Endothelial cell of umbilical vein (primary cell): ENCODE measurements around the gene ABI2. TPM values are rescaled to one million over a fixed set of nuclear protein-coding genes. Genes with fewer than 3 reads are reported as not detected.
A peak's percentile ranks its signal among the peaks of the same experiment; 100 is the strongest.

ENCODE experiments used
- BruUV-seq: library from RNA; stranded (reverse); fragments of 400-500 nt; replicated peaks from 2 replicates; lab custom pipeline; 2021; lab: Mats Ljungman, UMichigan
- CTCF ChIA-PET: fragments of 300-600, 350-600 bp; sonication (Branson Sonifier 250); formaldehyde crosslinking; loops from one replicate; lab custom pipeline; 2021; ENCODE audit warnings: antibody characterized with exemption, inconsistent platforms; lab: Charles Lee
- POLR2A ChIA-PET: fragments of 300-600, 350-600 bp; sonication (Branson Sonifier 250); formaldehyde crosslinking; loops from one replicate; lab custom pipeline; 2021; ENCODE audit warnings: antibody characterized with exemption, inconsistent platforms; lab: Charles Lee
- DNase-seq: peaks from one replicate; pipeline ENCODE4 v3.0.0-alpha.2; 2011; ENCODE audit warnings: low read depth, low spot score
- FAIRE-seq: peaks from 2 replicates; lab custom pipeline; 2011; peaks lifted over from hg19 to GRCh38; lab: Jason Lieb, UNC
- H2AFZ ChIP-seq: 2 replicates; pipeline ENCODE4 v1.6.0; 2012; ENCODE audit warnings: low read depth, low read length, control low read depth, inconsistent platforms
- H3K27ac ChIP-seq: 2 replicates; pipeline ENCODE4 v1.5.1; 2011; ENCODE audit warnings: low read depth, mild to moderate bottlenecking, control low read depth, low read length, moderate library complexity; ENCODE audit not compliant: insufficient read depth
- H3K27me3 ChIP-seq, 2 experiments: 2 replicates each; pipeline versions ENCODE4 v1.6.0 to v1.6.1; 2011; ENCODE audit warnings: low read length in 2 of 2, mixed read lengths in 1 of 2; ENCODE audit not compliant: control insufficient read depth in 2 of 2, insufficient read depth in 2 of 2
- H3K36me3 ChIP-seq, 2 experiments: 2 replicates in 1 of 2; 3 replicates in 1 of 2; pipeline ENCODE4 v1.5.1; 2011; ENCODE audit warnings: low read length in 2 of 2, mild to moderate bottlenecking in 1 of 2, moderate library complexity in 1 of 2; ENCODE audit not compliant: control insufficient read depth in 2 of 2, insufficient read depth in 2 of 2; ENCODE audit errors: extremely low read depth in 1 of 2
- H3K4me1 ChIP-seq: 3 replicates; pipeline ENCODE4 v1.5.1; 2011; ENCODE audit warnings: mild to moderate bottlenecking, low read length; ENCODE audit not compliant: control insufficient read depth, insufficient read depth; ENCODE audit errors: extremely low read depth
- H3K4me2 ChIP-seq: 2 replicates; pipeline ENCODE4 v1.6.1; 2011; ENCODE audit warnings: low read length, control low read depth, mixed read lengths; ENCODE audit not compliant: insufficient read depth
- H3K4me3 ChIP-seq, 3 experiments: fragments of 200-600 bp in 1 of 3; sonication (generic), shearing (Covaris generic) in 1 of 3; replicated peaks in 1 of 3; 2 replicates each; pipeline ENCODE4 v1.5.1; 2011 to 2016; ENCODE audit warnings: control low read depth in 3 of 3, low read length in 3 of 3, mild to moderate bottlenecking in 2 of 3, inconsistent platforms in 1 of 3, low read depth in 1 of 3, moderate library complexity in 1 of 3; ENCODE audit not compliant: insufficient read depth in 1 of 3
- H3K79me2 ChIP-seq: 2 replicates; pipeline ENCODE4 v1.6.0; 2012; ENCODE audit warnings: low read length, inconsistent platforms; ENCODE audit not compliant: control insufficient read depth, insufficient read depth
- H3K9ac ChIP-seq: replicated peaks from 2 replicates; pipeline ENCODE3; 2011; ENCODE audit warnings: low read length, control low read depth; ENCODE audit not compliant: insufficient read depth; ENCODE audit errors: extremely low read depth
- H3K9me1 ChIP-seq: replicated peaks from 3 replicates; pipeline ENCODE4 v1.6.0; 2011; ENCODE audit warnings: mild to moderate bottlenecking, low read length; ENCODE audit not compliant: control insufficient read depth, insufficient read depth; ENCODE audit errors: extremely low read depth
- H3K9me3 ChIP-seq: replicated peaks from 2 replicates; pipeline ENCODE4 v1.5.1; 2012; ENCODE audit warnings: low read length, inconsistent platforms; ENCODE audit not compliant: control insufficient read depth, insufficient read depth
- H4K20me1 ChIP-seq: replicated peaks from 2 replicates; pipeline ENCODE3; 2011; ENCODE audit warnings: mild to moderate bottlenecking, low read length; ENCODE audit not compliant: control insufficient read depth, insufficient read depth; ENCODE audit errors: extremely low read depth
- EZH2 ChIP-seq: IDR thresholded peaks from 2 replicates; pipeline ENCODE4 v1.6.1; 2012; ENCODE audit warnings: borderline replicate concordance, low read depth, mild to moderate bottlenecking, moderate library complexity, low read length, inconsistent platforms; ENCODE audit not compliant: severe bottlenecking
- FOS ChIP-seq: IDR thresholded peaks from 2 replicates; pipeline ENCODE4 v1.6.1; 2011; ENCODE audit warnings: mild to moderate bottlenecking, low read length, moderate library complexity, borderline replicate concordance; ENCODE audit not compliant: insufficient read depth
- GATA2 ChIP-seq: IDR thresholded peaks from 2 replicates; pipeline ENCODE4 v1.7.0; 2011; ENCODE audit warnings: low read depth, mild to moderate bottlenecking, moderate library complexity, mixed read lengths, low read length; ENCODE audit not compliant: insufficient read length, insufficient read depth
- JUN ChIP-seq: IDR thresholded peaks from 2 replicates; pipeline ENCODE4 v1.6.1; 2011; ENCODE audit warnings: borderline replicate concordance, low read depth; ENCODE audit not compliant: insufficient read length, insufficient read depth
- MAX ChIP-seq: IDR thresholded peaks from 2 replicates; pipeline ENCODE4 v1.6.1; 2011; ENCODE audit not compliant: insufficient read depth, insufficient read length
- MYC ChIP-seq: IDR thresholded peaks from one replicate; pipeline ENCODE4 v1.6.1; 2011; ENCODE audit warnings: mild to moderate bottlenecking, low read depth, low read length
- POLR2A ChIP-seq: IDR thresholded peaks from 2 replicates; pipeline ENCODE4 v1.6.1; 2012; ENCODE audit warnings: low read depth, mild to moderate bottlenecking, control low read depth, low read length
- POLR2AphosphoS5 ChIP-seq: IDR thresholded peaks from 2 replicates; pipeline ENCODE4 v1.6.1; 2012; ENCODE audit warnings: low read depth, mild to moderate bottlenecking, control low read depth, low read length, moderate library complexity; ENCODE audit not compliant: insufficient read depth
- dilution Hi-C: fragments of 300-500 bp; cut with MboI; formaldehyde crosslinking; loops from one replicate; pipeline ENCODE4 v1.15.0; 2019; ENCODE audit warnings: low sequenced_read_pairs; ENCODE audit not compliant: extremely low pct_ligation_motif_present
- intact Hi-C: fragments of 100-400 bp; cut with micrococcal nuclease; formaldehyde crosslinking; loops from one replicate; pipeline ENCODE4 v1.10.0; 2022
- polyA plus RNA-seq, 4 experiments: library from polyadenylated mRNA; depleted of rRNA in 3 of 4; stranded (reverse) in 3 of 4; unstranded in 1 of 4; fragments of >200 nt; gene quantifications; 2 replicates each; pipeline versions ENCODE4 v1.2.1 to v1.2.3, GENCODE V29; 2011 to 2012; ENCODE audit warnings: missing spikeins in 1 of 4
- total RNA-seq: library from RNA; stranded (reverse); gene quantifications from 2 replicates; pipeline ENCODE4 v1.2.3, GENCODE V29; 2021
- TF ChIP-seq, protein P1 (sequence below), 2 donors: IDR thresholded peaks; 1 replicate in 1 of 2; 2 replicates in 1 of 2; pipeline ENCODE4 v1.5.1; 2011; ENCODE audit warnings: low read length in 2 of 2, mild to moderate bottlenecking in 2 of 2, moderate library complexity in 2 of 2, control low read depth in 1 of 2, inconsistent platforms in 1 of 2, low read depth in 1 of 2; ENCODE audit not compliant: insufficient read depth in 1 of 2; ENCODE audit errors: extremely low read depth in 1 of 2

ABI2 gene
- total and polyA plus RNA-seq, 2 donors (not counting 3 experiments of a cell fraction or from before 2014, with no cell fraction given): 35.7 to 61.0 TPM

GRCh38 chr2:203400805-203401585 is 72.8 kb downstream of the ABI2 start:
- ChIA-PET POLR2A (no interaction called here), CTCF (interaction anchor here (1.1 kb wide), 1 partner anchor 414 kb away, joined by 3 read pairs; no protein-coding TSS in a partner anchor)
- no peaks in the 10 kb centered on the region for H3K79me2 ChIP-seq
- H3K9me3 ChIP-seq: no peaks in the 10 kb centered on the region
- H3K9ac ChIP-seq: no peak overlapping the region
- FAIRE-seq (peak; percentile 31), DNase-seq (peak; percentile 41)
- H3K4me1 ChIP-seq: peaks cover 40% of the 10 kb centered on the region
- H3K9me1 ChIP-seq: no peaks in the 10 kb centered on the region
- H4K20me1 ChIP-seq: no peaks in the 10 kb centered on the region
- intact Hi-C loops (loop anchor here (5.0 kb wide), 2 partner anchors 74 to 119 kb away; partner anchors contain the start of gene ABI2), dilution Hi-C loops (no loop called here)
- H3K27me3 ChIP-seq: no peaks in the 10 kb centered on the region
- BruUV-seq: no TSS peak
- H3K36me3 ChIP-seq: no peaks in the 10 kb centered on the region
- TF ChIP-seq, protein P1, sequence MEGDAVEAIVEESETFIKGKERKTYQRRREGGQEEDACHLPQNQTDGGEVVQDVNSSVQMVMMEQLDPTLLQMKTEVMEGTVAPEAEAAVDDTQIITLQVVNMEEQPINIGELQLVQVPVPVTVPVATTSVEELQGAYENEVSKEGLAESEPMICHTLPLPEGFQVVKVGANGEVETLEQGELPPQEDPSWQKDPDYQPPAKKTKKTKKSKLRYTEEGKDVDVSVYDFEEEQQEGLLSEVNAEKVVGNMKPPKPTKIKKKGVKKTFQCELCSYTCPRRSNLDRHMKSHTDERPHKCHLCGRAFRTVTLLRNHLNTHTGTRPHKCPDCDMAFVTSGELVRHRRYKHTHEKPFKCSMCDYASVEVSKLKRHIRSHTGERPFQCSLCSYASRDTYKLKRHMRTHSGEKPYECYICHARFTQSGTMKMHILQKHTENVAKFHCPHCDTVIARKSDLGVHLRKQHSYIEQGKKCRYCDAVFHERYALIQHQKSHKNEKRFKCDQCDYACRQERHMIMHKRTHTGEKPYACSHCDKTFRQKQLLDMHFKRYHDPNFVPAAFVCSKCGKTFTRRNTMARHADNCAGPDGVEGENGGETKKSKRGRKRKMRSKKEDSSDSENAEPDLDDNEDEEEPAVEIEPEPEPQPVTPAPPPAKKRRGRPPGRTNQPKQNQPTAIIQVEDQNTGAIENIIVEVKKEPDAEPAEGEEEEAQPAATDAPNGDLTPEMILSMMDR (IDR thresholded peaks at IDR 0.05; ENCODE audit: extremely low read depth in 1 of 2, insufficient read depth in 1 of 2, low read depth in 1 of 2, low read length in 2 of 2): no peak
- TF ChIP-seq POLR2AphosphoS5: no peak
- TF ChIP-seq POLR2A: no peak
- peak; percentile 68 for TF ChIP-seq GATA2
- TF ChIP-seq EZH2: no peak
- TF ChIP-seq MYC: no peak
- peak; percentile 39 for TF ChIP-seq FOS
- no peak for TF ChIP-seq MAX
- no peak for TF ChIP-seq JUN
- H3K4me2 ChIP-seq: peak overlapping the region; percentile 43
- H3K27ac ChIP-seq: peak overlapping the region; percentile 31
- H3K4me3 ChIP-seq: no peak overlapping the region
- H2AFZ ChIP-seq: no peak overlapping the region
